Lung (tissue), 12 donors: ENCODE data around the gene MOGAT2. TPM values are rescaled to one million over a fixed set of nuclear protein-coding genes. Genes with fewer than 3 reads are reported as not detected.

Source experiments
- ATAC-seq: fragments of 200-7000 bp; cut with Tn5 transposase; one replicate; pipeline ENCODE4 v1.9.1; 2020; ENCODE audit warnings: moderate number of reproducible peaks; ENCODE audit not compliant: insufficient read depth, low FRiP score
- DNase-seq, 3 donors: peaks; one replicate each; pipeline ENCODE4 v3.0.0-alpha.2; 2013 to 2017
- H3K27ac ChIP-seq, 2 donors: one replicate each; pipeline ENCODE4 v1.5.1; 2013; ENCODE audit warnings: mild to moderate bottlenecking in 2 of 2, moderate library complexity in 2 of 2, control low read depth in 1 of 2, inconsistent platforms in 1 of 2, low read depth in 1 of 2, low read length in 1 of 2
- H3K27me3 ChIP-seq, 3 donors: one replicate each; pipeline ENCODE4 v1.5.1; 2013; ENCODE audit warnings: low read length in 2 of 3; ENCODE audit not compliant: control insufficient read depth in 3 of 3, insufficient read depth in 3 of 3
- H3K36me3 ChIP-seq, 4 donors: one replicate each; pipeline ENCODE4 v1.5.1; 2013; ENCODE audit warnings: low read length in 4 of 4, mild to moderate bottlenecking in 1 of 4, moderate library complexity in 1 of 4; ENCODE audit not compliant: control insufficient read depth in 4 of 4, insufficient read depth in 4 of 4
- H3K4me1 ChIP-seq, 5 donors: one replicate each; pipeline ENCODE4 v1.5.1; 2013; ENCODE audit warnings: low read length in 5 of 5, mild to moderate bottlenecking in 2 of 5, moderate library complexity in 1 of 5; ENCODE audit not compliant: control insufficient read depth in 5 of 5, insufficient read depth in 5 of 5
- H3K4me3 ChIP-seq: one replicate; pipeline ENCODE4 v1.5.1; 2013; ENCODE audit warnings: mild to moderate bottlenecking, control low read depth, moderate library complexity
- H3K9ac ChIP-seq, 2 donors: one replicate each; pipeline ENCODE4 v1.5.1; 2013; ENCODE audit warnings: low read length in 2 of 2, control low read depth in 1 of 2; ENCODE audit not compliant: insufficient read depth in 1 of 2
- H3K9me3 ChIP-seq, 4 donors: one replicate each; pipeline ENCODE4 v1.5.1; 2013; ENCODE audit warnings: low read length in 3 of 4, mild to moderate bottlenecking in 1 of 4, moderate library complexity in 1 of 4; ENCODE audit not compliant: control insufficient read depth in 4 of 4, insufficient read depth in 3 of 4
- CTCF ChIP-seq: IDR thresholded peaks from 2 replicates; pipeline ENCODE4 v1.5.1; 2012; ENCODE audit warnings: mild to moderate bottlenecking; ENCODE audit errors: control extremely low read depth, extremely low read depth
- WGBS, 2 donors: extraction: QIAGEN DNeasy Blood & Tissue Kit; methylation state at CpG; one replicate each; pipeline ENCODE4 v1.1.7; 2013; 5-methylcytosine and 5-hydroxymethylcytosine counted together
- polyA plus RNA-seq, 2 donors: library from polyadenylated mRNA; stranded (reverse); fragments of 200-250 nt; gene quantifications; one replicate each; pipeline ENCODE4 v1.2.1, GENCODE V29; 2013
- total RNA-seq, 2 donors: library from RNA; depleted of rRNA in 1 of 2; stranded (reverse); fragments of >200 nt in 1 of 2; gene quantifications; one replicate each; pipeline ENCODE4 v1.2.1, GENCODE V29; 2014 to 2021
- donor health status: control.
- donor health status: control.
- donor health status: Bipolar disorder and iron deficiency.
- donor health status: healthy.
- donor health status: DM: yes; HTN: yes; CAD: no.

The MOGAT2 gene
- total and polyA plus RNA-seq, 4 donors: 0.06 to 0.09 TPM; not detected in 2

- no peak for TF ChIP-seq CTCF
- DNase-seq: peak in 2 of 3 donors; percentile 18 to 49
- Histone ChIP-seq H3K9ac (no peak overlapping the region), H3K27me3 (no peaks in the 10 kb centered on the region), H3K4me1 (peaks cover 0 to 10% (median 0%) of the 10 kb centered on the region in 5 donors), H3K4me3 (no peak overlapping the region), H3K9me3 (no peaks in the 10 kb centered on the region), H3K36me3 (no peaks in the 10 kb centered on the region), H3K27ac (no peak overlapping the region)
- WGBS, 2 donors: 86 to 91% methylated on average over 2 of the region's 2 CpGs
- ATAC-seq: no peak
Observed at GRCh38 chr11:75700940-75701339, 16.7 kb upstream of the MOGAT2 start.

GRCh38 chr11:75703695-75704237 is 13.9 kb upstream of the MOGAT2 start:
- no peak for ATAC-seq

GRCh38 chr11:75705541-75705940 is 12.1 kb upstream of the MOGAT2 start:
- Histone ChIP-seq H3K9me3 (no peaks in the 10 kb centered on the region), H3K27me3 (no peaks in the 10 kb centered on the region), H3K4me3 (no peak overlapping the region), H3K36me3 (no peaks in the 10 kb centered on the region), H3K27ac (no peak overlapping the region), H3K9ac (no peak overlapping the region), H3K4me1 (peaks cover 0 to 4% (median 0%) of the 10 kb centered on the region in 5 donors)
- ATAC-seq (no peak), DNase-seq (no peak)
- WGBS, 2 donors: 89 to 94% methylated on average over 3 of the region's 3 CpGs
- no peak for TF ChIP-seq CTCF

More at GRCh38 chr11:75703695-75704237, 13.9 kb upstream of the MOGAT2 start:
- Histone ChIP-seq H3K27me3 (no peaks in the 10 kb centered on the region), H3K36me3 (no peaks in the 10 kb centered on the region), H3K27ac (no peak overlapping the region), H3K4me3 (no peak overlapping the region), H3K9ac (no peak overlapping the region), H3K4me1 (peaks cover 0 to 10% (median 0%) of the 10 kb centered on the region in 5 donors), H3K9me3 (no peaks in the 10 kb centered on the region)
- no peak for TF ChIP-seq CTCF
- 87 to 97% methylated on average over 7 of the region's 7 CpGs for WGBS, 2 donors
- no peak for DNase-seq

- H3K4me3 ChIP-seq: no peak overlapping the region
- DNase-seq (peak; percentile 67 to 76 (median 71)), ATAC-seq (peak; percentile 82)
- H3K36me3 ChIP-seq: no peaks in the 10 kb centered on the region
- TF ChIP-seq CTCF: peak; percentile 75
- H3K9me3 ChIP-seq: no peaks in the 10 kb centered on the region
- H3K27me3 ChIP-seq: no peaks in the 10 kb centered on the region
- H3K4me1 ChIP-seq: no peaks in the 10 kb centered on the region
- H3K27ac ChIP-seq: no peak overlapping the region
- H3K9ac ChIP-seq: no peak overlapping the region
- 3 to 5% methylated on average over 17 of the region's 17 CpGs for WGBS, 2 donors
Observed at GRCh38 chr11:75706260-75706729, 11.3 kb upstream of the MOGAT2 start.
